ENCODE data around the gene NKPD1.

Gene NKPD1

GRCh38 chr19:45173816-45174215, 13.0 kb upstream of the NKPD1 start:
- Histone ChIP-seq H3K9me3 (replicated peaks; ENCODE audit: insufficient read depth, low read length) (no peaks in the 10 kb centered on the region), H3K9me2 (replicated peaks; ENCODE audit: insufficient read depth, low read length) (no peaks in the 10 kb centered on the region), H3K9ac (ENCODE audit: low read length) (no peak overlapping the region), H3F3A (ENCODE audit: insufficient read depth, low read length) (peaks cover 6% of the 10 kb centered on the region; the same call in 1 of the 2 replicates), H3K36me3 (replicated peaks; ENCODE audit: insufficient read depth, low read length) (no peaks in the 10 kb centered on the region), H3K79me2 (ENCODE audit: low read length) (peaks cover 9% of the 10 kb centered on the region), H2AFZ (ENCODE audit: low read length) (no peak overlapping the region), H3K4me3 (ENCODE audit: low read length) (no peak overlapping the region), H3K27me3 (replicated peaks; ENCODE audit: insufficient read depth, low read length) (no peaks in the 10 kb centered on the region), H3K4me1 (ENCODE audit: low read length) (peaks cover 4% of the 10 kb centered on the region; the same call in 1 of the 2 replicates), H3K4me2 (ENCODE audit: low read depth, low read length) (no peak overlapping the region), H3K27ac (ENCODE audit: low read length) (no peak overlapping the region), H4K20me1 (ENCODE audit: insufficient read depth, low read length) (no peaks in the 10 kb centered on the region)
- no peak for TF ChIP-seq EZH2 (optimal IDR thresholded peaks at IDR 0.05; ENCODE audit: low read depth, low read length)
- TF ChIP-seq CTCF (IDR thresholded peaks at IDR 0.05; ENCODE audit: low read length): no peak
- no peak for TF ChIP-seq EZH2phosphoT487 (IDR thresholded peaks at IDR 0.05; ENCODE audit: low read length)
- DNase-seq: no peak

GRCh38 chr19:45172611-45173208, 11.9 kb upstream of the NKPD1 start:
- Histone ChIP-seq H4K20me1 (ENCODE audit: insufficient read depth, low read length) (no peaks in the 10 kb centered on the region), H3K9me2 (replicated peaks; ENCODE audit: insufficient read depth, low read length) (no peaks in the 10 kb centered on the region), H3K27ac (ENCODE audit: low read length) (no peak overlapping the region), H3K36me3 (replicated peaks; ENCODE audit: insufficient read depth, low read length) (no peaks in the 10 kb centered on the region), H3K4me1 (ENCODE audit: low read length) (peaks cover 4% of the 10 kb centered on the region; the same call in 1 of the 2 replicates), H3F3A (ENCODE audit: insufficient read depth, low read length) (0 out of 2 replicates have a peak, but pooled peaks cover 3% of the 10 kb centered on the region), H3K4me3 (ENCODE audit: low read length) (no peak overlapping the region), H3K9me3 (replicated peaks; ENCODE audit: insufficient read depth, low read length) (no peaks in the 10 kb centered on the region), H2AFZ (ENCODE audit: low read length) (no peak overlapping the region), H3K4me2 (ENCODE audit: low read depth, low read length) (no peak overlapping the region), H3K9ac (ENCODE audit: low read length) (no peak overlapping the region), H3K27me3 (replicated peaks; ENCODE audit: insufficient read depth, low read length) (no peaks in the 10 kb centered on the region), H3K79me2 (ENCODE audit: low read length) (peaks cover 9% of the 10 kb centered on the region)
- TF ChIP-seq EZH2 (optimal IDR thresholded peaks at IDR 0.05; ENCODE audit: low read depth, low read length) (no peak), CTCF (IDR thresholded peaks at IDR 0.05; ENCODE audit: low read length) (no peak), EZH2phosphoT487 (IDR thresholded peaks at IDR 0.05; ENCODE audit: low read length) (no peak)
- DNase-seq: no peak

DNA sequence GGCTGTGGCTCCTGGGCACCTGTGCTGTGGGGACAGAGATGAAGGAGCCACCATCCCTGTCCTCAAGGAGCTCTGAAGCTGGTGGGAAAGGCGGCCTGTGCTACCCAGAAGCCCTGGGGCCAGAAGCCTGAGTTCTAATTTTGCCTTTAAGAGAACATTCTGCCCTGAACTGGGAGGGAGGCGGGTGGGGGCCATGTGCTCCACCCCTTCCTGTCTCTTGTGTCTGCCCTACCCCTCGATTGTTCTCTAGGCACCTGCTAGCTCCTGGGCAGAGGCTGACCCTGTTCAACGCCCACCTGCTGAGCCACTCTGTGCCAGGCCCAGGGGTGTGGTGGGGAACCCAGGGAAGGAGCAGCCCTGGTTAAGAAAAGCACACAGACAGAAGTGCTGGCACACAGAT, 11.4 kb upstream of the NKPD1 start:
- H3K79me2 ChIP-seq (ENCODE audit: low read length): peaks cover 4% of the 10 kb centered on the region; the same call in 1 of the 2 replicates
- H3K4me2 ChIP-seq (ENCODE audit: low read depth, low read length): no peak overlapping the region
- H3F3A ChIP-seq (ENCODE audit: insufficient read depth, low read length): no peaks in the 10 kb centered on the region
- no peak for DNase-seq
- no peaks in the 10 kb centered on the region for H3K9me3 ChIP-seq (replicated peaks; ENCODE audit: insufficient read depth, low read length)
- H3K9me2 ChIP-seq (replicated peaks; ENCODE audit: insufficient read depth, low read length): no peaks in the 10 kb centered on the region
- no peaks in the 10 kb centered on the region for H4K20me1 ChIP-seq (ENCODE audit: insufficient read depth, low read length)
- no peak overlapping the region for H3K9ac ChIP-seq (ENCODE audit: low read length)
- H3K27me3 ChIP-seq (replicated peaks; ENCODE audit: insufficient read depth, low read length): no peaks in the 10 kb centered on the region
- TF ChIP-seq CTCF (IDR thresholded peaks at IDR 0.05; ENCODE audit: low read length) (no peak), EZH2 (optimal IDR thresholded peaks at IDR 0.05; ENCODE audit: low read depth, low read length) (no peak)
- H3K4me1 ChIP-seq (ENCODE audit: low read length): peaks cover 4% of the 10 kb centered on the region; the same call in 1 of the 2 replicates
- H3K36me3 ChIP-seq (replicated peaks; ENCODE audit: insufficient read depth, low read length): no peaks in the 10 kb centered on the region
- H3K27ac ChIP-seq (ENCODE audit: low read length): no peak overlapping the region
- H3K4me3 ChIP-seq (ENCODE audit: low read length): no peak overlapping the region
- H2AFZ ChIP-seq (ENCODE audit: low read length): no peak overlapping the region

Data from MM.1S (cell line).